KMS-11 (cell line): ENCODE results near the gene KLHL41.

Source experiments
- H2AFZ ChIP-seq: fragments of 200-600 bp; sonication (generic); 2 replicates; pipeline ENCODE4 v1.6.1; 2016; ENCODE audit warnings: antibody characterized with exemption, mixed run types, low read depth
- H3K27ac ChIP-seq: fragments of 200-600 bp; sonication (generic); 2 replicates; pipeline ENCODE4 v1.6.1; 2016; ENCODE audit warnings: mild to moderate bottlenecking, mixed run types
- H3K27me3 ChIP-seq: fragments of 200-600 bp; sonication (generic); 2 replicates; pipeline ENCODE4 v1.6.1; 2017; ENCODE audit warnings: mild to moderate bottlenecking, low read depth, mixed run types, moderate library complexity; ENCODE audit not compliant: insufficient read depth
- H3K36me3 ChIP-seq: fragments of 200-600 bp; sonication (generic); 2 replicates; pipeline ENCODE4 v1.6.1; 2017; ENCODE audit warnings: mild to moderate bottlenecking, mixed run types; ENCODE audit not compliant: insufficient read depth
- H3K4me1 ChIP-seq: fragments of 200-600 bp; sonication (generic); 2 replicates; pipeline ENCODE4 v1.6.1; 2016; ENCODE audit warnings: mild to moderate bottlenecking, low read depth, mixed run types; ENCODE audit not compliant: poor library complexity, severe bottlenecking
- H3K4me2 ChIP-seq: fragments of 200-600 bp; sonication (generic); 2 replicates; pipeline ENCODE4 v1.7.0; 2016; ENCODE audit warnings: mild to moderate bottlenecking, mixed run types
- H3K4me3 ChIP-seq: fragments of 200-600 bp; sonication (generic); IDR thresholded peaks from 2 replicates; pipeline ENCODE4 v1.6.1; 2017; ENCODE audit warnings: low read depth, low read length, mixed read lengths; ENCODE audit not compliant: insufficient read depth
- H3K79me2 ChIP-seq: fragments of 200-600 bp; sonication (generic); 2 replicates; pipeline ENCODE4 v1.6.1; 2016; ENCODE audit warnings: low read depth, mixed run types; ENCODE audit not compliant: insufficient read depth
- H3K9ac ChIP-seq: fragments of 200-600 bp; sonication (generic); 2 replicates; pipeline ENCODE4 v1.6.1; 2016; ENCODE audit warnings: mild to moderate bottlenecking, mixed run types
- H4K20me1 ChIP-seq: fragments of 200-600 bp; sonication (generic); 2 replicates; pipeline ENCODE4 v1.6.1; 2016; ENCODE audit warnings: mild to moderate bottlenecking, mixed run types; ENCODE audit not compliant: insufficient read depth
- TF ChIP-seq, protein P1 (sequence below): fragments of 200-600 bp; sonication (generic); conservative IDR thresholded peaks from 2 replicates; pipeline ENCODE4 v1.6.1; 2017; ENCODE audit warnings: low read depth, mild to moderate bottlenecking, antibody characterized with exemption, low read length, moderate library complexity, mixed read lengths

Gene KLHL41

DNA sequence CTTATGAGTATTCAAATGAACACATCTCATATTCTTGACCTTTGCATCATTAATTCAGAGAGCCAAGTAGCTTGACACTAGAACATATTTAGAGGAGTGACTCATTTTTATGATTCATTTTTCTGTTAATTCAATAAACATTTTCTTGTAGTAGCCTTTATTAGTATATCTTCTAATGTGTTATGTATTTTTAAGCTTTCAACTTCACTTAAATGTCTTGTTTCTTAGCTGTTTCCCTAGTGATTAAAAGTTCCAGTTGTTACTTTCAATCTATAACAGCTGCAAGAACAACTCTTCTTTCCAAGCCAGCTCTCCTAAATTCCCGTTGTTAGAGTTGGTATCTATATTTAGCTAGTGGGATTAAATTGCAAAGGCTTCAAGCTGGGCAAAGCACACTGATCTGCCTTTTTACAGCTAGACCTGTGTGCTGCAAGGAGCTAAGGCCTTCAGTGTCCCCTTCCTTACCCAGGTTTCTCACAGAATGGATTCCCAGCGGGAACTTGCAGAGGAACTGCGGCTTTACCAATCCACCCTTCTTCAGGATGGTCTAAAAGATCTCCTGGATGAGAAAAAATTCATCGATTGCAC is at the start of gene KLHL41:
Gene KLHL41 (plus strand): TSS at position 405 of the 588 bp plus-strand sequence. CDS start 77 bp downstream, at position 482.
- no peak within 1 kb of the TSS for H3K27ac ChIP-seq

DNA sequence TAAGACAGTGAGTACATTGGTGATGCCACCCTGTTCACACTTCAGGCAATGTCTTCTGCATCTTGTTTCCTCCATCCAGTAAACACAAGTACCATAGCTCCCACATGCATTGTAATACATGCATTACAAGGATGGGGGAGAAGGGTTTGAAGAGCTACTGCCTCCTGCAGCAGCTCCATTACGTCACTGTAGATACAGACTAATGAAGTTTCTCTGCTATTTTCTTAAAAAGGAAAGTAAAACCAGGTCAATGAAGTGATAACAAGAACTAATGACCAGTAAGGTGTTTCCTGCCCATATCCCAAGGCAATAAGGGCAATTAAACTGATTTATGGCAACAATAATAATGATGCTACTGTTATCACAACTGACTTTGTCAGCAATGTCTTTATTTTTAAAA is 48.4 kb upstream of the KLHL41 start:
- Histone ChIP-seq H4K20me1 (no peaks in the 10 kb centered on the region), H3K4me3 (no peak overlapping the region), H3K9ac (no peak overlapping the region), H3K4me1 (no peaks in the 10 kb centered on the region), H2AFZ (no peak overlapping the region), H3K27me3 (no peaks in the 10 kb centered on the region), H3K79me2 (no peaks in the 10 kb centered on the region), H3K36me3 (no peaks in the 10 kb centered on the region), H3K27ac (no peak overlapping the region), H3K4me2 (no peak overlapping the region)
- TF ChIP-seq, protein P1, sequence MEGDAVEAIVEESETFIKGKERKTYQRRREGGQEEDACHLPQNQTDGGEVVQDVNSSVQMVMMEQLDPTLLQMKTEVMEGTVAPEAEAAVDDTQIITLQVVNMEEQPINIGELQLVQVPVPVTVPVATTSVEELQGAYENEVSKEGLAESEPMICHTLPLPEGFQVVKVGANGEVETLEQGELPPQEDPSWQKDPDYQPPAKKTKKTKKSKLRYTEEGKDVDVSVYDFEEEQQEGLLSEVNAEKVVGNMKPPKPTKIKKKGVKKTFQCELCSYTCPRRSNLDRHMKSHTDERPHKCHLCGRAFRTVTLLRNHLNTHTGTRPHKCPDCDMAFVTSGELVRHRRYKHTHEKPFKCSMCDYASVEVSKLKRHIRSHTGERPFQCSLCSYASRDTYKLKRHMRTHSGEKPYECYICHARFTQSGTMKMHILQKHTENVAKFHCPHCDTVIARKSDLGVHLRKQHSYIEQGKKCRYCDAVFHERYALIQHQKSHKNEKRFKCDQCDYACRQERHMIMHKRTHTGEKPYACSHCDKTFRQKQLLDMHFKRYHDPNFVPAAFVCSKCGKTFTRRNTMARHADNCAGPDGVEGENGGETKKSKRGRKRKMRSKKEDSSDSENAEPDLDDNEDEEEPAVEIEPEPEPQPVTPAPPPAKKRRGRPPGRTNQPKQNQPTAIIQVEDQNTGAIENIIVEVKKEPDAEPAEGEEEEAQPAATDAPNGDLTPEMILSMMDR, result no peak

More for the DNA sequence above, at the start of gene KLHL41:
- no peak within 1 kb of the TSS for H3K4me2 ChIP-seq
- TF ChIP-seq, protein P1, result no peak
- no peak within 1 kb of the TSS for H3K4me3 ChIP-seq
- no peaks in the 10 kb centered on the region for H4K20me1 ChIP-seq
- H2AFZ ChIP-seq, result no peak within 1 kb of the TSS
- H3K36me3 ChIP-seq, result no peaks in the 10 kb centered on the region
- no peaks in the 10 kb centered on the region for H3K27me3 ChIP-seq
- H3K9ac ChIP-seq, result no peak within 1 kb of the TSS
- no peaks in the 10 kb centered on the region for H3K79me2 ChIP-seq
- H3K4me1 ChIP-seq, result no peaks in the 10 kb centered on the region

DNA sequence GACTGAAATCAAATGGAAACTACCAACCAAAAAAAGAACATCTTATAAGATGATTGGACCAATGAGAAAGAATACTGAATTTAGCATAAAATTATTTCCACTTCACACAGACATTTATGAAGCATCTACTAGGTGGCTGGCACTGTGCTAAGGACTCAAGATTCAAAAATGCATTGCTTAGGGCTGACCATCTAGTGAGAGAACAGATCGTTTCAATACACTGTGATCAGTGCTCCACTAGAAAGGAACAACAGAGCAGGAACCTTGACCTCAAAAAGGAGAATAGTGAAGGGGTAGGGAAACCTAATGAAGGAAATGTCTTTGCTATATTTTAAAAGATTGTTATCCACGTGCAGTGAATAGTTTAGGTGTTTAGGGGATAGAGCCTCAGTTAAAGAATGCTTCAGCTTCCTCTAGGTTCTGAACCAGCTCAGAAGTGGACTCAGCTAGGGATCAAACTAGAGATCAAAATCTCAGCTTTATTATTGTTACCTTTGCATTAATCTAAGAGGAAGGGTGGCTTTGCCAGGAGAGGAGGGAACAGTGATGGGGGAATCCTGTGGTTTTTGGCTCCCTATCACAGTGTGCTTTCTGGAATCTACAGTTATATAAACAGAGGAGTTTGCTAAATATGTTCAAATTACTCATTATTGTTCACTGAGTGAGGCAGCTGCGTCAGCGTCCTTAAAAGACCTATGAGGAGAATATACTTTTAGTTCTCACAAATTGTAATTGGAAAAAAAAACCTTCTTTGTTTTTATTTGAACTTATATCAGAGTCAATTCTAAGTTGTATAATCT is 46.4 kb upstream of the KLHL41 start:
- no peaks in the 10 kb centered on the region for H3K79me2 ChIP-seq
- H3K4me2 ChIP-seq, result no peak overlapping the region
- TF ChIP-seq, protein P1, result no peak
- no peak overlapping the region for H3K4me3 ChIP-seq
- no peak overlapping the region for H3K9ac ChIP-seq
- H4K20me1 ChIP-seq, result no peaks in the 10 kb centered on the region
- H3K27ac ChIP-seq, result no peak overlapping the region
- H3K27me3 ChIP-seq, result no peaks in the 10 kb centered on the region
- no peaks in the 10 kb centered on the region for H3K36me3 ChIP-seq
- no peaks in the 10 kb centered on the region for H3K4me1 ChIP-seq
- no peak overlapping the region for H2AFZ ChIP-seq

DNA sequence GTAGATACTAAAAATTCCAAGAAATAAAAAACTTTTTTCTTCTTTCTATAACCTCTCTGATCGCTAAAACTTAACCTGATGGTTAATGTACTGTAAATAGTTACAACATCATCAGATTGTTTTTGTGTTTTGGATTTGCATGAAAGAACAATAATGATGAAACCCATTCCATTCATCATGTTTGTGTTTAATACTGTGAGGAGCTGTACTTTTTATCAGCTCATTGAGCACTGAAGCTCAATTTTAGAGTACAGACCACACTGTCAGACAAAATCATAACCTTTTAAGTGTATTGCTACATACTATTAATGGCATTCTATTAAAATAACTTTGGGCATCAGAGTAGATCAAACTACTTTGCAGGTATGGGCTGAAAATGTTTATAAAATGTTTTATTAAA is 45.0 kb upstream of the KLHL41 start:
- no peaks in the 10 kb centered on the region for H3K4me1 ChIP-seq
- TF ChIP-seq, protein P1, result no peak
- no peak overlapping the region for H2AFZ ChIP-seq
- H3K9ac ChIP-seq, result no peak overlapping the region
- H3K4me3 ChIP-seq, result no peak overlapping the region
- no peak overlapping the region for H3K27ac ChIP-seq
- no peaks in the 10 kb centered on the region for H3K36me3 ChIP-seq
- no peaks in the 10 kb centered on the region for H4K20me1 ChIP-seq
- no peaks in the 10 kb centered on the region for H3K79me2 ChIP-seq
- H3K4me2 ChIP-seq, result no peak overlapping the region
- H3K27me3 ChIP-seq, result no peaks in the 10 kb centered on the region
